ENCODE results near the gene RPS6KA4. TPM values are rescaled to one million over a fixed set of nuclear protein-coding genes. Genes with fewer than 3 reads are reported as not detected.
"Not testable (repeated sequence)": the region's sequence is repeated elsewhere in the genome, so short reads cannot be mapped to it uniquely, and the experiment has no call there.

The RPS6KA4 gene
- total RNA-seq, 1 donor from 2014 or later: 18.7 TPM

- H3K27me3 Mint-ChIP-seq: peaks cover 7% of the 10 kb centered on the region
- no peak for DNase-seq (ENCODE audit: low spot score, unreplicated experiment)
- no peak for TF ChIP-seq CTCF (IDR thresholded peaks at IDR 0.05; ENCODE audit: unreplicated experiment)
- no peaks in the 10 kb centered on the region for H3K9me3 Mint-ChIP-seq (ENCODE audit: low read depth)
- no peak overlapping the region for H3K4me3 Mint-ChIP-seq (ENCODE audit: low read depth)
- peaks cover 5% of the 10 kb centered on the region for H3K4me1 Mint-ChIP-seq (ENCODE audit: low read depth)
- H3K36me3 Mint-ChIP-seq (ENCODE audit: insufficient read depth): no peaks in the 10 kb centered on the region
- no peak overlapping the region for H3K27ac Mint-ChIP-seq
Observed at GRCh38 chr11:64413417-64413816, 54.5 kb downstream of the RPS6KA4 start.

- no peak for DNase-seq (ENCODE audit: low spot score, unreplicated experiment)
- TF ChIP-seq CTCF (IDR thresholded peaks at IDR 0.05; ENCODE audit: unreplicated experiment): no peak
- Mint-ChIP-seq H3K4me3 (ENCODE audit: low read depth) (no peak overlapping the region), H3K36me3 (ENCODE audit: insufficient read depth) (no peaks in the 10 kb centered on the region), H3K27me3 (peaks cover 7% of the 10 kb centered on the region), H3K9me3 (ENCODE audit: low read depth) (no peaks in the 10 kb centered on the region), H3K27ac (no peak overlapping the region), H3K4me1 (ENCODE audit: low read depth) (peaks cover 5% of the 10 kb centered on the region)
Observed at GRCh38 chr11:64415286-64415685, 56.3 kb downstream of the RPS6KA4 start.

GRCh38 chr11:64415996-64416728, 57.2 kb downstream of the RPS6KA4 start:
- Mint-ChIP-seq H3K4me1 (ENCODE audit: low read depth) (peaks cover 5% of the 10 kb centered on the region), H3K9me3 (ENCODE audit: low read depth) (no peaks in the 10 kb centered on the region), H3K27me3 (peaks cover 7% of the 10 kb centered on the region), H3K27ac (no peak overlapping the region), H3K4me3 (ENCODE audit: low read depth) (no peak overlapping the region), H3K36me3 (ENCODE audit: insufficient read depth) (no peaks in the 10 kb centered on the region)
- TF ChIP-seq CTCF (IDR thresholded peaks at IDR 0.05; ENCODE audit: unreplicated experiment): no peak
- no peak for DNase-seq (ENCODE audit: low spot score, unreplicated experiment)

GRCh38 chr11:64418233-64418632, 59.3 kb downstream of the RPS6KA4 start:
- H3K36me3 Mint-ChIP-seq (ENCODE audit: insufficient read depth); H3K4me3 Mint-ChIP-seq (ENCODE audit: low read depth); H3K27ac Mint-ChIP-seq; H3K9me3 Mint-ChIP-seq (ENCODE audit: low read depth); H3K4me1 Mint-ChIP-seq (ENCODE audit: low read depth); DNase-seq (ENCODE audit: low spot score, unreplicated experiment): not testable (repeated sequence)
- H3K27me3 Mint-ChIP-seq: peaks cover 13% of the 10 kb centered on the region

- no peak for DNase-seq (ENCODE audit: low spot score, unreplicated experiment)
- H3K9me3 Mint-ChIP-seq (ENCODE audit: low read depth): peaks cover 8% of the 10 kb centered on the region
- H3K27me3 Mint-ChIP-seq: peaks cover 13% of the 10 kb centered on the region
- no peak overlapping the region for H3K4me3 Mint-ChIP-seq (ENCODE audit: low read depth)
- no peak for TF ChIP-seq CTCF (IDR thresholded peaks at IDR 0.05; ENCODE audit: unreplicated experiment)
- peaks cover 3% of the 10 kb centered on the region for H3K36me3 Mint-ChIP-seq (ENCODE audit: insufficient read depth)
- H3K27ac Mint-ChIP-seq: no peak overlapping the region
- H3K4me1 Mint-ChIP-seq (ENCODE audit: low read depth): peaks cover 5% of the 10 kb centered on the region
Observed at GRCh38 chr11:64419257-64419790, 60.4 kb downstream of the RPS6KA4 start.
